HG02885 (cell line): ENCODE results near the gene SIAH3.

Source experiments
- ATAC-seq: cut with Tn5 transposase; IDR thresholded peaks from one replicate; pipeline ENCODE4 v1.9.1; 2021; ENCODE audit warnings: mild to moderate bottlenecking; ENCODE audit not compliant: unreplicated experiment, poor library complexity

Gene SIAH3

DNA sequence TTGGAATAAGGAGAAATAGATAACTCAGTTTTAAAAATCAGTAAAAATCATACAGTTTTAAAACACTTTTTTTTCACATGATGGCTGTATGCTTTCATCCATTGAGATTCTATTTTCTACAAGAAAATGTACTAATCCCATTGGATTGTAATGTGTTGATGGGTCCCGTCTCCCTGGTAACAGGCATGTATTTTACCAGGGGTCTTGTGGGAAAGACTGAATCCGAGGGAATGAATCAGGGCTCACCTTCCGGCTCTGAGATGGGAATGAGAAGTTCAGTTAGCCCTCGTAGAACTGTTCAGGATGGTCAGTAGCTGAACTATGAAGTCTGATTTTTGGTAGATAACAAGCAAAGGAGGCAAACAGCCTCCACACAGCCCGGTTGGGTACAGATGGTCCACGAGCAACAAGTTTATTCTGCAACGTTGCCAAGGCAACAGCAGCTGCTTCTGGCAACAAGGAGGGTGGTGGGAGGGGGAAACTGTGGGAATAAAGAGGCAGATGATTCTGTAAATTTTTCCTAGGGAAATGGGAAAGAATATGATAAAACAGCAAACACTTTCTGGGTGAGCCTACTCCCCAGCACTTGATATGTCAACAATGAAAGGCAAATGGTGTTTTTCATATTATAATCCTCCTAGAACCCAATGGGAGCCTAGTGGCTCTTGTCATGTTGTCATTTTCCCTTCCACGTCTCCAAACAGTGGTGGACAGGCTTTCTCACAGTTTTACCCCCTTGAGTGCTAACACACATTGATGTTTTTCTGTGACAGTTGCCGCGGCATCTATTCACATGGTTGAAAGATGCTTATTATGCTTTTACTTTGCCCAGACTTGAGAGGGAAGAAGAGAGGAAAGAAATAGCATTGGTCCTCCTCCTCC, 12.4 kb upstream of the SIAH3 start:
- no peak for ATAC-seq

DNA sequence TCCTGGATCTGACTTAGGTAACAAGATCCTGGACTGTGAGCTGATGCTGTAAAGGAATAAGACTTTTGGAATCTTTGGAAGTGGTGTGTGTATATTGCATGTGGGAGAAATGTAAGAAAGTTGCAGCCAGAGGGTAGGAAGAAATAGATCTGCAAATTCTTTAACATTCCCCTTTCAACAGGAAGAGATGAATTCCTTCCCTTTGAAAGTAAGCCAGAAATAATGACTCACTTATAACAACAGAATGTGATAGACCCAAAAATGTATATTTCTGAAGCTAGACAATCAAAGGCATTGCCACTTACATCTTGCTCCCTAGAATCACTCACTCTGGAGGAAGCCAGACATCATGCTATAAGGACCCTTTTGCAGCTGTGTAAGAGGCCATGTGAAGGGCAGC, 9.8 kb upstream of the SIAH3 start:
- no peak for ATAC-seq

DNA sequence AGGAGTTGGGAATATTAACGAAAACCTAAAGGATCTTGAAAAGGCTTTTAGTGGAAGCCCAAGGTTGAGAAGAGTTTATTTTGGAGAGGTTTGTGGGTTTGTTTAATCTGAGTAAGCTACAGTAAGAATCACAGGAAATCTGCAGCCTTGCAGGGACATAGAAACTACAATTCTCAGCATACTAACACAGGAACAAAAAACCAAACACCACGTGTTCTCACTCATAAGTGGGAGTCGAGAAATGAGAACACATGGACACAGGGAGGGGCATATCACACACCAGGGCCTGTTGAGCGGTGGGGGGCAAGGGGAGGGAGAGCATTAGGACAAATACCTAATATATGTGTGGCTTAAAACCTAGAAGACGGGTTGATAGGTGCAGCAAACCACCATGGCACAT, 8.7 kb upstream of the SIAH3 start:
- no peak for ATAC-seq

DNA sequence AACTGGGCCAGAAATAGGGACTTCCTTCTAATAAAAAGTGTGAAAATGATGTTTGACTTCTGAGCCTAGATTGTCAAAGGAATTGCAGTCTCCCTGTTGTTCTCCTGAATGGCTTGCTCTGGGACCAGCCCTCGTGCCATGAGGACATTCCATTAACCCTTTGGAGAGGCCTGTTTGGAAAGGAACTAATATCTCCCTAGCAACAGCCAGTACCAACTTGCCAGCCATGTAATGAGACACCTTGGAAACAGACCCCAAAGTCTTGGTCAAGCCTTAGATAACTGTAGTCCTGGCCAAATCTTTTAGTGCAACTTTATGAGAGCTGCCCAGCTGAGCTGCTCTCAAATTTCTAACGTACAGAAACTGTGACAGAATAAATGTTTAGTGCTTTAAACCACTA, 8.2 kb upstream of the SIAH3 start:
- ATAC-seq, result no peak

DNA sequence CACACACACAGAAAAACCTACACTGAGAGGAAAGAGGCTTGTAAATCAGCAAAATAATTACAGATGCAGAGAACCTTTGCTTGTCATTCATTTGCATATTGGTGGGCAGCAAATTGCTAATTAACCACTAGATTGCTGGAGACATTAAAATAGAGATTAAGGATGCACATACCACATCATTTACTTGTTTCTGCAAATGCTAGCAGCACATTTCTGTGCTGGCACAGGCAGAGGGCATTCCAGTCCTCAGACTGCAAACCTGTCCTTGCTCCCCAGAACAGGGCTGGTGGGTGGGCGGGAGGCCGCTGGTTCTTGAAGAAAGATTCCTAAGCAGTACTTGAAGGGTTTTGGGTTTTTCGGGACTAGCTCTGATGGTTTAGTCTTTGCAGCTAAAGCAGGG, 941 bp upstream of the SIAH3 start:
- no peak for ATAC-seq

DNA sequence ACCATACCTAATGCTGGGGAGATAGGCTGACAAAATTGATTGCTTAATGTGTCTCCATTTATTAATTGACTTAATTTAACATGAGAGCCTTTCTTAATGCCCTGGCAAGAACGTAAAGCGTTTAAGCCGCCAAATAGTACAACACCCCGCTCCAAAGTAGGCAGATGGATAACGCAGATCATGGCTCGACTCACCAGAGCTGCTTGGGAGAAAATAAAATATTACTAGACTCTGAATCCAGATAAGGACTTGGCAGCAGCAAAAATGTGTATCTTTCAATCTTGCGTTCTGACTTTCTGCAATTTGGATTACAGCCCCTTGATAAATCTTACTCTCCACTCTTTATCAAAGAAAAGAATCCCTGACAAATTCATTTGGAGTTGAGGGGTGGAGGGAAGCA, 403 bp upstream of the SIAH3 start:
- ATAC-seq, result no peak

DNA sequence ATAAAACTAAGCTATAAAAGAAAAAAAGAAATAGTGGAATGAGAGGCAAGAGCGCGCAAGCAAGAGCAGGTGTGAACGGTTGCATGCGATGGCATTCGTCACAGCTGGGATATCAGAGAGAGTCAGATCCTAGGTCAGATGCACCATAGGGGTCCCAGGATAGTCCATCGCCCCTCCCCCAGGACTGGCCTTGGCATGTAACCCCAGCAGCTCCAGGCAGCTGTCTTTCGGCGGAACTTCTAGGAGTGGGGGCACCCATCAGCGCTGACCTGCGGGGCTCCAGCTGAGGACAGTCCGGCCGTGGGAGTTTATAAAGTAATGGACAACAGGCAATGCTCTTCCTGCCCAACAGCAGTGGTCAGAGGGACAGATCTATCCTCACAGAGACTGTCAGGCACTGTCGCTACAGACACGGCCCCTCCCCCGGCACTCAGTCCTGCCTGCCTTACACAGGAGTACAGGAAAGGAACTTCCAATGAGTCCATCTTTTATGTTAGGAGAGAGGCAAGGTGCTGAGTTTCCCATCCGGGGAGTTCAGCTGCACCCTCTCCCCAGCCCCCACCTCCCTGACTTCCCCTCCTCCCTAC, 1.4 kb downstream of the SIAH3 start:
- ATAC-seq, result no peak

DNA sequence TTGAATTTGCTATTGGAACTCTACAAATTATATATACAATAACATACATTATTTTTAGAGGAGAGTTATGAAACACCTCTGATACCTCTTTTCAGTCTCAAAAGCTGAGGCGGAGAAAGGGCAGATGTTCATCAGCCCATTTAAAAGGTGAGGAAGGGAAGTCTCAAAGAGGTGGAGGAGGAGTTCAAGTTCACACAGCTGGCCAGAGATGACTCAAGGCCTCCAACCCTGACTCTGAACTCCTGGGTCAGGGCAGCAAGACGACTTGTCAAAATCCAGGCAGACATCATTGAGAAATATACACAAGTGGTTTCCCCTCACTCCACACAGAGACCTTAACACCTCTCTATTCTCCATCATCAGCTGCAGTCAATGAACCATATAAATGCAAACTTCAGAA, 2.1 kb downstream of the SIAH3 start:
- no peak for ATAC-seq

DNA sequence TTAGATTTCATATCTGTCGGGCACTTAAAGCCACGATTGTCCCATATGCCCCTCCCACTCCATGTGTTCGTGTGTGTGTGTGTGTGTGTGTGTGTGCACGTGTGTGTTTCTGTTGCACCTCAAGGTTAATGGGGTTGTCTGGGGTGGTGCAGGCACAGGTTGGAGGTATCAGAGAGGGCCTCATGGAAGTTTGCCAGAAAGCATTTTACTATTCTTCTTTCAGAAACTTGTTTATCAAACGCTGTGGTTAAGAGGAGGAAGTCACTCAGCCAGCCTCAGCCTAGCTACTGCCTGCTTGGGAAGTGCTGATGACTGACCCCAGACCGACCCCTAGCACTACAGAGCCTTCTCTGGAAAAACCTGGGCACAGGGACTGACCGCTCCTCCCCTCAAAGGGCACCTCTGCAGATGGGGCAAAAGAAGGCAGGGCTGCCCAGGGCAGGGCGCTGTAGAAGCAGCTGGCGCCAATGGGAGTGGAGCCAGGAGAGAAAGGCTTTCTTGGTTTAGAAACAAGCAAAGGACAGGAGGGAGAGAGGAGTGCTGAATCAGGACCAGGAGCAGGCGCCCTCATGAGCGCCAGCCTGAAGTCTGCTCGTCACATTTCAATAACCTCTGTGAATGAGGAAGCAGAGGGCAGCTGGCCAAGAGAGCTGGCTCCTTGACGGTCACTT, 3.9 kb downstream of the SIAH3 start:
- ATAC-seq, result no peak

DNA sequence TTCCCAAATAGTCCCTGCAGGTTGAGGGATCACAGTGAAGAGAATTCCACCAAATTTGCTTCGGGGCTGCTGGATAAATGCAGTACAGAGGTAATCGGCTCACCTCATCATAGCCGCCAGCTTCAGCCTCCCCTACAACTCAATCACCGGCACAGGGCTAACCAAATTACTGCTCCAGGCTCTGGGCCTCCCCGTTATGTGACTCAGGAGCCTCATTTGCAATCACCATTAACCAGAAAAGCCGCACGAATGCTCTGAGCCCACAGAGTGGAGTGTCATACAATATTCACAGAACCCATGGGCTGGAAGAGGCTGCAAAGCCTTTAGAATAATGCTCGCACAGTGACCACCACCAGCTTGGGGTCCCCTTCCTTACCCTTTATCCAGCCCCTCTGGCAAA, 4.9 kb downstream of the SIAH3 start:
- ATAC-seq, result no peak

DNA sequence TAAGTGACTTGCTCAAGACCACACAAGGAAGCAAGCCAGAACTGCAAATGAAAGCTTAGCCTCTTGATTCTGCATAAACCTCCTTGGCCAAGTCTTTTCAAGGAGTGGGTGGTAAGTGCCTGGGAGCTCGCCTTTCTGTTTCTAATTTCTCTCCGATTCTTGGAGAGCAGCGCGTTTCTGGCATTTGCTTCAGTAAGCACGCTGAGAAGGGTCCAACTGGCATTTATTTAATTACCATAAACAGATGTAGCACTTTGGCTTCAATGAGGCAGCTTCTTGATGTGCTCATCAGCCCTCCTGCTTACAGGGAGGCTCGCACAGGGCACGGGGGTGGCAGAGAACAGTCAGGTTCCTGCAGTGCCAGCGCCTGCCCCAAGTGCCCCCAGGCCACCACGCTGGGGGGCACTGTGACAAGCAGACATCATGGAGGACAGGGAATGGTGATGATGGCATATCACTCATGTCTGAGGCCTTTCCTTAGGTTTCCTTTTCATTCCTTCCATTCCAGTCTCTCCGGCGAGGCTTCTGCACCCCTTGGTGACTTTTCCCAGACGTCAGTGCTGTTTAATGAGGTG, 13.3 kb downstream of the SIAH3 start:
- ATAC-seq, result no peak

DNA sequence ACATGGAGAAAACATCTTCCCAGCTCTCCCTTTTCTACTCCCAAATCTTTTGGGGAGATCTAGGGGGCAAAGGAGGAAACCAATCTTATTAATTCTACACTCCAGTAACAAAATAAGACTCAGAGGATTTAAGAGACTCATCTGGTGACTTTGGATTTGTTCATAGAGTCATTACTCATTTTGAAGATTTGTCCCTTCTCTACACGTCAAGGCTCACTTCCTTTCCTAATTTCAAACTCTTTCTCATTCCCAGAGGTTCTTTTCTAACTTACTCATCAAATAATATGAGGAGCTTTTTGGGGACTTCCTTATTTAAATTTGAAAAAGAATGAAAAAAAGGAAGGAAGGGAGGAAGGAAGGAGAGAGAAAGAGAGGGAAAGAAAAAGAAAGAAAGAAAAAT, 14.4 kb downstream of the SIAH3 start:
- no peak for ATAC-seq

DNA sequence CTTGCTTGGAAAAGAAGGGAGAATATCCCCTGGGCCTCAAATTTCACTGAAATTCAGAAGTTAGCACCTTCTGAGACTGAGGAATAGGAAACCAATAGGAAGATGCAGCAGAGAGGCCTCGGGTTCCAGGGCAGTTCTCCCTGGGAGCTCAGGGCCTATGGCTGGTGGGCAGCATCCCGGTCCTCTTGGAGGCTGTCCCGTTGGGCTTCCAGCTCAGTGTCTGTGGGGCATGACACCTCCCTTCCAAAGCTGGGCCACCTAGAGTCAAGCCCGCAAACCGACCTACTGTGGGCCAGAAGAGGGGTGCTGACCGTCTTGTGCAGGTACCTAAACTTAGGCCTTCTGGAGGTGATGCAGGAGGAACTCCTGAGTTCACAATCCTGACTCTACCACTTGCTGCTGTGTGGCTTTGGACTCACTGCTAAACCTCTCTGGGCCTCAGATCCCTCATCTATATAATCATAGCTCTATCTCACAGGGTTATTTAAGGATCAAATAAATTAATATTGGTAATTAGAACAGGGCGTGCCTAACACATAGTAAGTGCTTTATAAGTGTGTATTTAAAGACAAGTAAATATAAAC, 17.1 kb downstream of the SIAH3 start:
- no peak for ATAC-seq

DNA sequence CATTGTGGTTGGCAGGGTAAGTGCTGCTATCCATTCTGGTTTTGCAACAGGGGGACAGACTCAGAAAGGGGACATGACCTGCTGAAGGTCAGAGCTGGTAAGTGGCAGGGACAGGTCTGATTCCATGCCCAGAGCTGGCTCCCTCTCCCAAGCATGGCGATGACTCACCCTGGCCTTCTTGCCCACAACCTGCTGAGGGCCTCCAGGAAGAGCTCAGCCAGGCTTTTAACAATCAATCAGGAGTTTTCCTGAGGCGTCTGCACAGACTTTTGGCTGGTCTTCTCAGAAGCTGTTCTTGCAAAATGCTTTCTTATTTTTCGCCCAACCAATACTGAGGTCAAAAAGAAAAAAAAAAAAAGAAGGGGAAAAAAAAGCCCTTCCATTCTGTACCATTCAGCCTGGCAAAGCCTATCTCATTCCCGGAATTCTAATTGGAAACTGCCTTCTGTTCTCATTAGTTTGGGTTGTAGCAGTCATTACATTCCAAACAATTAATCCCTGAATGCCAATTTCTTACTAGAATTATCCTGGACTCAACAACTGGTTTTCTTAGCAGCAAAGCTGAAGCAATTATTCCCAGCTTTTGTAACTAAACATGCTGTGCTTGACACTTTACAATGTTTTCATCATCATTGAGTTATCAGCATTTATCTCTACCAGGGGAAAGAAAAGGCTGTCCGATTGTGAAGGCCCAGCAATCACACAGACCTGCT, 17.7 kb downstream of the SIAH3 start:
- ATAC-seq, result no peak

DNA sequence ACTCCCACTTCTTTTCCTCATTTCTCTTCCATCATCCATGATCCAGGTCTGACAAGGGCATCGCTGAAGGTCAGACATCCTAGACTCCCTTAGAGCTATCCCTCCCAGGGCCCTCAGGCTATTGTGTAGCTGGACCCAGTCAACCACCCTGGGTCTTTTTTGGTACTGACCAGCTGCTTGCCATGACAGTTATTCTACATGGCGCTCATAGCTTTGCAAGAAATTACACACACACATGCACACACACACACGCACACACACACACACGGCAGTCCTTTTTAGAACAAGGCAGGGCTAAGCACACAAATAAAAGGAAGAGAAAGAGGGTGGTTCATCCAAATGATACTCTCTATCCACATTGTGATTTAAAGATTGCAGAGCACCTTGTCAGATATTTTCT, 18.3 kb downstream of the SIAH3 start:
- no peak for ATAC-seq

DNA sequence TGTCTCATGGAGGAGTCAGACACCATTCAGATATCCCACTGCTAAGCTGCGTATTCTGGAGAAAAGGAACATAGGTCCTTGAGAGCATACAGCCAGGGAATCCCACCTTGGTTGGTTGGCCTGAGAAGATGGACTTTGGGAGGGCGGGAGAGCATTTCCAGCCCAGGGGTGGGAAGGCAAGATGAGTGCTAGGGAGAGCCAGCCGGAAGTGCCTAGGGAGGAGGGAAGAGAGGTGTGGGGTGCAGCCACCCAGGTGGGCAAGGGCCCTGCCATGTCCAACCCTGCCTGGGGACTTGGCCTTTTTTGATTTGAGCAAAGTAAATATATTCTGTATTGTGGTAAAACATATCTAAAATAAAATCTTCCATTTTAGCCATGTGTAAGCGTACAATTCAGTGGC, 19.7 kb downstream of the SIAH3 start:
- ATAC-seq, result no peak

DNA sequence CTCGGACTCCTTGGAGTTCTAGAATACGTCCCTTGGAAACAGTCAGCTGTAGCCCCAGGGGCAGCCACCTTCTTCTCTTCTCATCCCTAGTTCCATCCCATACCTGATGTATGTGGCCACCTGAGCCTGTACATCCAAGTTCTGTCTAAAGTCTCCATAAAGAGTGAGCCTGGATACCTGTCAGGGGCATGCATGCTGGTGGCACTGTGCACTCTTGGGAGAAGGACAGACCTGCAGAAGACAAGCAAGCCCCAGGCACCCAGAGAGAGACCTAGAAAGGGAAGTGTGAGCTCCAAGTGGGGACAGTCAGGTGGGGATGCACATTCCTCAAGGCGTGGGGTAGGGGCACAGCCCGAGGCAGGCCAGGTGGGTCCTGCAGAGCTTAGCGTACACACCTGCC, 21.4 kb downstream of the SIAH3 start:
- no peak for ATAC-seq

DNA sequence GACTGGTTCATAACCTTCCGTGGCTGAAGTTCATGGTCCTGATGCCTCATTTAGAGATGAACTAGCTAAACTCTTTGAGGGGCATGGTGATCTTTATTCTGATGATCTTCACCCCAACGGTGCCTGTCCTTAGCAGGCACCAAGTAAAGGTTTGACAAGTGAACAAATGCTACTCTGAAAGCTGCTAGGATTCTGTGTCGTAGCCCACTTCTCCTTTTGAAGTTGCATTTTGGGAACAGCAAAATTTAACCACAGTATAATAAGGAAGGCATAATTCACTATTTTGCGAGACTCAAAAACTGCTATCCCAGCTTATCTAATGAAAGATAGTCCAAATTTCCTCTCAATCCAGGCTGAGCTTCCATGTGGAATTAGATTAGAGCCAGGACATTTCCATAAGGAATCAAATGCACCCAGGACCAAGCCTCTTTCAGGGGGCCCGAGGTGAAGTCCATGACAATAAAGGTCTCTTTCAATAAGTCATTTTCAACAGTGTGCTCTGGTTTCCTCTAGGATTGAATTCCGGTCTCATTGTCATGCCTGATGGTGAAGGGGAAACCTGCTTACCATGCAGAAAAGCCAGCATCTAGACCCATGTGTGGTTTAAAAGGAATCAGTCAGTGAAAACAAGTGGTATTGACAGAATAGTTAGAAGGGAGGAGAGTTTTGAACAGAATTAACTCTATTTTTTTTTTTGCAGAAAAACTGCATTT, 23.1 kb downstream of the SIAH3 start:
- ATAC-seq, result no peak

DNA sequence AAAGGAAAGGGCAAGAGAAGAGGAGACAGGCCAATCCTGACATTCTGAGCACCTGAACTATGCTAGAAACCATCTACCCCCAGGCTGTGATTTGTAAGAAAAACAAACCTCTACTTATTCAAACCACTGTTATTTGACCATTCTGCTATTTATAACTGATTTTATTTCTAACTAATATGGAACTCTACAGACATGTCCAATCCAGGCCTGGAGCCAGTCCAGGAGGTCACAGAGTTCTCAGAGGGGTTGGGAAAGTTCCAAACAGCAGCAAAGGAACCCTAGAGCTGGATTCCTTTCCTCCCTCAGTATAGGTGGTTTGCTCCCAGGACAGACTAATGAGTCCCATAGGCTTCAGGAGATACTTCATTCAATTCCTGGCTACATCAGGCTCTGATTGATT, 24.2 kb downstream of the SIAH3 start:
- ATAC-seq, result no peak

DNA sequence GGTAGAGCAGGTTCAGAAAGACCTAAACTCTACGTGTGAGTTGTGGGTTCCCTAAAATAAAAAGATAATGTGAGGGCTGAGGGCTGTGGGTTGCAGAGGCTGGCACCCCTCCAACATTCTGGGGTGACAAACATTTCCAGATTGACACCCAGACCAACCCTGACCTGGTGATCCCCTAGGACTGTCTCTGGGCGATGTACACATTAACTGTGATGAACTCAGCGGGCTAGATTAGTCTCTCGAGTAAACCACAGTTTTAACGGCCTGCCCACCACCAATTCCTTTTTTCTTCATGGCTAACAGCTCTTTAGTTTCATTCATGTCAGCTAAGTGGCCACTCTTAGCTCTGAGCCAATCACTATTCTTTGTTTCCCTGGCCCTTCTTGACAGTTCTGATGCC, 24.8 kb downstream of the SIAH3 start:
- no peak for ATAC-seq
